ENCODE data around the gene MGAT4D.

MGAT4D gene

DNA sequence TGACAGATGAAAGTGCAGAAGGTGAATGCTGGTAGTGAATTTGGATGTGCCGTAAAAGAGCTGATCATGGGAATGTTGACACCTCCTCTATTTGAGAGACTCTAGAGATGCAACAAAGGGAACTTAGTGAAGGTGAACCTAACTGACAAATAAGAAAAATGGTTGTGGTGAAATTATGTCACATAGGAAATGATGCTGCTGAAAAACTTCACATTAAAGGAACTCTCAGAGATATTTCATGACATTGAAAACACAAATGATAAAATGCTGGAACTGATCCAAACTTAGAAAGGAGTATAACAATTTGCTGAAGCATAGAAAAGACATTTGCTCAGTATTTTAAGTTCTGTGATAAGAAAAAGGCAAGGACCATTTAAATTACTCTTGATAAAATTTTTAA is 31.9 kb downstream of the MGAT4D start:
- no peak for ATAC-seq (ENCODE audit: insufficient read depth, low read depth)
- no peak for TF ChIP-seq CTCF (IDR thresholded peaks at IDR 0.05; ENCODE audit: borderline replicate concordance, extremely low read depth, low read length, poor library complexity, severe bottlenecking)
- TF ChIP-seq EZH2 (IDR thresholded peaks at IDR 0.05; ENCODE audit: borderline replicate concordance, low read depth, low read length, severe bottlenecking) = no peak
- no peaks in the 10 kb centered on the region for H3K9me3 ChIP-seq (ENCODE audit: insufficient read depth, low read length, severe bottlenecking)
- no peaks in the 10 kb centered on the region for H3K79me2 ChIP-seq (ENCODE audit: insufficient read depth, low read length)
- no peak overlapping the region for H3K4me2 ChIP-seq (ENCODE audit: insufficient read depth, low read length)
- H3K4me1 ChIP-seq (ENCODE audit: insufficient read depth, low read length) = no peaks in the 10 kb centered on the region
- DNase-seq = no peak
- H3K27me3 ChIP-seq (ENCODE audit: insufficient read depth, low read length, poor library complexity) = peaks cover 22% of the 10 kb centered on the region
- no peak overlapping the region for H3K9ac ChIP-seq (ENCODE audit: low read depth, low read length)
- no peaks in the 10 kb centered on the region for H3K36me3 ChIP-seq (ENCODE audit: insufficient read depth, low read length)
- no peaks in the 10 kb centered on the region for H4K20me1 ChIP-seq (ENCODE audit: insufficient read depth, low read length)
- H3K27ac ChIP-seq (ENCODE audit: low read length) = no peak overlapping the region
- no peak overlapping the region for H3K4me3 ChIP-seq (ENCODE audit: low read depth in 1 of 2, low read length in 2 of 2)
- no peak overlapping the region for H2AFZ ChIP-seq (ENCODE audit: low read depth, low read length)

GRCh38 chr4:140463614-140464013 is 34.5 kb downstream of the MGAT4D start:
- no peak for DNase-seq
- Histone ChIP-seq H3K27me3 (ENCODE audit: insufficient read depth, low read length, poor library complexity) (peaks cover 12% of the 10 kb centered on the region), H3K79me2 (ENCODE audit: insufficient read depth, low read length) (no peaks in the 10 kb centered on the region), H3K4me1 (ENCODE audit: insufficient read depth, low read length) (no peaks in the 10 kb centered on the region), H3K4me3 (ENCODE audit: low read depth in 1 of 2, low read length in 2 of 2) (no peak overlapping the region), H3K36me3 (ENCODE audit: insufficient read depth, low read length) (no peaks in the 10 kb centered on the region), H3K9me3 (ENCODE audit: insufficient read depth, low read length, severe bottlenecking) (no peaks in the 10 kb centered on the region), H3K27ac (ENCODE audit: low read length) (no peak overlapping the region), H3K4me2 (ENCODE audit: insufficient read depth, low read length) (no peak overlapping the region), H3K9ac (ENCODE audit: low read depth, low read length) (no peak overlapping the region), H4K20me1 (ENCODE audit: insufficient read depth, low read length) (no peaks in the 10 kb centered on the region), H2AFZ (ENCODE audit: low read depth, low read length) (no peak overlapping the region)
- TF ChIP-seq CTCF (IDR thresholded peaks at IDR 0.05; ENCODE audit: borderline replicate concordance, extremely low read depth, low read length, poor library complexity, severe bottlenecking) (no peak), EZH2 (IDR thresholded peaks at IDR 0.05; ENCODE audit: borderline replicate concordance, low read depth, low read length, severe bottlenecking) (no peak)
- ATAC-seq (ENCODE audit: insufficient read depth, low read depth) = no peak

DNA sequence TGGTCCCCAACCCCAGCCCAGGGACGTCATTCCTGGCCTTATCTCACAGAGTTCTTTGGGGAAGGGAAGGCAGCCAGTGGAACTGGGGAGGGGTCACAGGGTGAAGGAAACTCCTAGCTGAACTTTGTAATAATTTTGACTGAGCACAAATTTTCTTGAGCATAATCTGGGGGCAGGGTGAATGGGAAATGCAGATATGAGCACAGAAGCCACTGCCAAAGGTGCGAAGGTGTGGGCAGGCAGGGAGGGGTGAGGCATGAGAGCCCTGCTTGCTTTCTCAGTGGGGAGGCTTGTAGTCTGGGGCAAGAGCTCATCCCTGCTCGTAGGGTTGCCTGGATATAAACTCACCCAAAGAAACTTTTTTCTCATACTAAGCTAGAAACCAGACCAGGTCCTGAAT is 34.9 kb downstream of the MGAT4D start:
- no peaks in the 10 kb centered on the region for H3K4me1 ChIP-seq (ENCODE audit: insufficient read depth, low read length)
- no peaks in the 10 kb centered on the region for H3K9me3 ChIP-seq (ENCODE audit: insufficient read depth, low read length, severe bottlenecking)
- H3K27me3 ChIP-seq (ENCODE audit: insufficient read depth, low read length, poor library complexity) = peaks cover 7% of the 10 kb centered on the region
- H3K4me3 ChIP-seq (ENCODE audit: low read depth in 1 of 2, low read length in 2 of 2) = no peak overlapping the region
- no peak overlapping the region for H3K9ac ChIP-seq (ENCODE audit: low read depth, low read length)
- H4K20me1 ChIP-seq (ENCODE audit: insufficient read depth, low read length) = no peaks in the 10 kb centered on the region
- no peak overlapping the region for H3K4me2 ChIP-seq (ENCODE audit: insufficient read depth, low read length)
- no peak for DNase-seq
- H3K79me2 ChIP-seq (ENCODE audit: insufficient read depth, low read length) = no peaks in the 10 kb centered on the region
- ATAC-seq (ENCODE audit: insufficient read depth, low read depth) = no peak
- H3K36me3 ChIP-seq (ENCODE audit: insufficient read depth, low read length) = no peaks in the 10 kb centered on the region
- H3K27ac ChIP-seq (ENCODE audit: low read length) = no peak overlapping the region
- TF ChIP-seq EZH2 (IDR thresholded peaks at IDR 0.05; ENCODE audit: borderline replicate concordance, low read depth, low read length, severe bottlenecking) = no peak
- TF ChIP-seq CTCF (IDR thresholded peaks at IDR 0.05; ENCODE audit: borderline replicate concordance, extremely low read depth, low read length, poor library complexity, severe bottlenecking) = no peak
- H2AFZ ChIP-seq (ENCODE audit: low read depth, low read length) = no peak overlapping the region

GRCh38 chr4:140450352-140450751 is 47.7 kb downstream of the MGAT4D start:
- H3K79me2 ChIP-seq (ENCODE audit: insufficient read depth, low read length) = no peaks in the 10 kb centered on the region
- H3K27me3 ChIP-seq (ENCODE audit: insufficient read depth, low read length, poor library complexity) = peaks cover 9% of the 10 kb centered on the region
- H3K4me3 ChIP-seq (ENCODE audit: low read depth in 1 of 2, low read length in 2 of 2) = no peak overlapping the region
- H3K4me1 ChIP-seq (ENCODE audit: insufficient read depth, low read length) = no peaks in the 10 kb centered on the region
- no peak overlapping the region for H2AFZ ChIP-seq (ENCODE audit: low read depth, low read length)
- H4K20me1 ChIP-seq (ENCODE audit: insufficient read depth, low read length) = no peaks in the 10 kb centered on the region
- H3K4me2 ChIP-seq (ENCODE audit: insufficient read depth, low read length) = no peak overlapping the region
- no peak overlapping the region for H3K27ac ChIP-seq (ENCODE audit: low read length)
- ATAC-seq (ENCODE audit: insufficient read depth, low read depth) (no peak), DNase-seq (no peak)
- H3K9me3 ChIP-seq (ENCODE audit: insufficient read depth, low read length, severe bottlenecking) = no peaks in the 10 kb centered on the region
- no peaks in the 10 kb centered on the region for H3K36me3 ChIP-seq (ENCODE audit: insufficient read depth, low read length)
- no peak for TF ChIP-seq CTCF (IDR thresholded peaks at IDR 0.05; ENCODE audit: borderline replicate concordance, extremely low read depth, low read length, poor library complexity, severe bottlenecking)
- no peak for TF ChIP-seq EZH2 (IDR thresholded peaks at IDR 0.05; ENCODE audit: borderline replicate concordance, low read depth, low read length, severe bottlenecking)
- H3K9ac ChIP-seq (ENCODE audit: low read depth, low read length) = no peak overlapping the region
